Duodenal mucosa (tissue), 2 donors: ENCODE results near the gene FLYWCH1.
A peak's percentile ranks its signal among the peaks of the same experiment; 100 is the strongest.

ENCODE experiments used
- H3K27ac ChIP-seq: one replicate; pipeline ENCODE4 v1.7.0; 2013; ENCODE audit warnings: low read depth, low read length
- H3K27me3 ChIP-seq, 2 donors: one replicate each; pipeline ENCODE4 v1.7.0; 2013; ENCODE audit warnings: low read length in 2 of 2, control low read depth in 1 of 2; ENCODE audit not compliant: insufficient read depth in 2 of 2, control insufficient read depth in 1 of 2
- H3K36me3 ChIP-seq, 2 donors: one replicate each; pipeline ENCODE4 v1.7.0; 2013; ENCODE audit warnings: low read length in 2 of 2, control low read depth in 1 of 2; ENCODE audit not compliant: insufficient read depth in 2 of 2, control insufficient read depth in 1 of 2
- H3K4me1 ChIP-seq, 2 donors: one replicate each; pipeline ENCODE4 v1.7.0; 2013; ENCODE audit warnings: low read length in 2 of 2, control low read depth in 1 of 2; ENCODE audit not compliant: insufficient read depth in 2 of 2, control insufficient read depth in 1 of 2
- H3K4me3 ChIP-seq, 2 donors: one replicate each; pipeline ENCODE4 v1.7.0; 2013; ENCODE audit warnings: low read length in 2 of 2, low read depth in 1 of 2
- H3K9ac ChIP-seq, 2 donors: one replicate each; pipeline ENCODE4 v1.7.0; 2013; ENCODE audit warnings: low read length in 2 of 2, low read depth in 1 of 2
- H3K9me3 ChIP-seq, 2 donors: one replicate each; pipeline ENCODE4 v1.7.0; 2013; ENCODE audit warnings: low read length in 2 of 2, control low read depth in 1 of 2; ENCODE audit not compliant: control insufficient read depth in 1 of 2

FLYWCH1 gene

GRCh38 chr16:2911638-2912329 is at the start of gene FLYWCH1:
Gene FLYWCH1 (plus strand): TSS chr16:2911931. CDS start chr16:2929686, 17,755 bp downstream.
- Histone ChIP-seq H3K9ac (peak within 1 kb of the TSS; percentile 68 to 76), H3K27ac (peak within 1 kb of the TSS; percentile 46), H3K27me3 (no peaks in the 10 kb centered on the region), H3K4me1 (peaks cover 6 to 7% of the 10 kb centered on the region in 2 donors), H3K36me3 (peaks cover 0 to 9% of the 10 kb centered on the region in 2 donors), H3K4me3 (peak within 1 kb of the TSS; percentile 80 to 88), H3K9me3 (no peaks in the 10 kb centered on the region)

GRCh38 chr16:2865651-2866050 is 46.1 kb upstream of the FLYWCH1 start:
- Histone ChIP-seq H3K9ac (no peak overlapping the region), H3K27me3 (peaks cover 0 to 4% of the 10 kb centered on the region in 2 donors), H3K27ac (no peak overlapping the region), H3K4me3 (no peak overlapping the region), H3K36me3 (no peaks in the 10 kb centered on the region), H3K4me1 (peaks cover 4 to 5% of the 10 kb centered on the region in 2 donors), H3K9me3 (peaks cover 0 to 5% of the 10 kb centered on the region in 2 donors)

- Histone ChIP-seq H3K27ac (no peak overlapping the region), H3K36me3 (no peaks in the 10 kb centered on the region)
Measured at GRCh38 chr16:2866431-2866830, 45.3 kb upstream of the FLYWCH1 start.

GRCh38 chr16:2867661-2867986 is 44.1 kb upstream of the FLYWCH1 start:
- Histone ChIP-seq H3K27ac (peak overlapping the region; percentile 93), H3K36me3 (no peaks in the 10 kb centered on the region), H3K4me3 (peak overlapping the region; percentile 63 to 86), H3K27me3 (peaks cover 0 to 4% of the 10 kb centered on the region in 2 donors), H3K9ac (peak overlapping the region; percentile 51 to 71), H3K4me1 (peaks cover 4 to 5% of the 10 kb centered on the region in 2 donors), H3K9me3 (no peaks in the 10 kb centered on the region)

More at GRCh38 chr16:2866431-2866830, 45.3 kb upstream of the FLYWCH1 start:
- peaks cover 4 to 5% of the 10 kb centered on the region in 2 donors for H3K4me1 ChIP-seq
- no peak overlapping the region for H3K9ac ChIP-seq
- H3K27me3 ChIP-seq = peaks cover 0 to 4% of the 10 kb centered on the region in 2 donors
- H3K9me3 ChIP-seq = no peaks in the 10 kb centered on the region
- H3K4me3 ChIP-seq = no peak overlapping the region

- Histone ChIP-seq H3K36me3 (no peaks in the 10 kb centered on the region), H3K9me3 (no peaks in the 10 kb centered on the region), H3K4me1 (peaks cover 4 to 5% of the 10 kb centered on the region in 2 donors), H3K27ac (peak overlapping the region; percentile 93), H3K9ac (peak overlapping the region; percentile 51 to 71), H3K4me3 (peak overlapping the region; percentile 63 to 86), H3K27me3 (peaks cover 0 to 4% of the 10 kb centered on the region in 2 donors)
Measured at GRCh38 chr16:2867987-2868789, 43.5 kb upstream of the FLYWCH1 start.

- peaks cover 10% of the 10 kb centered on the region in 2 donors for H3K4me1 ChIP-seq
- H3K36me3 ChIP-seq = no peaks in the 10 kb centered on the region
- H3K27ac ChIP-seq = no peak overlapping the region
- H3K9me3 ChIP-seq = no peaks in the 10 kb centered on the region
- no peak overlapping the region for H3K9ac ChIP-seq
- no peak overlapping the region for H3K4me3 ChIP-seq
- H3K27me3 ChIP-seq = no peaks in the 10 kb centered on the region
Measured at GRCh38 chr16:2871926-2872325, 39.8 kb upstream of the FLYWCH1 start.

GRCh38 chr16:2874032-2874911 is 37.5 kb upstream of the FLYWCH1 start:
- H3K4me3 ChIP-seq = no peak overlapping the region
- H3K4me1 ChIP-seq = peaks cover 5 to 6% of the 10 kb centered on the region in 2 donors
- no peaks in the 10 kb centered on the region for H3K36me3 ChIP-seq
- H3K27me3 ChIP-seq = no peaks in the 10 kb centered on the region
- H3K9ac ChIP-seq = no peak overlapping the region
- no peaks in the 10 kb centered on the region for H3K9me3 ChIP-seq
- no peak overlapping the region for H3K27ac ChIP-seq

- no peak overlapping the region for H3K9ac ChIP-seq
- H3K36me3 ChIP-seq = no peaks in the 10 kb centered on the region
- peaks cover 5 to 6% of the 10 kb centered on the region in 2 donors for H3K4me1 ChIP-seq
- H3K27me3 ChIP-seq = no peaks in the 10 kb centered on the region
- no peak overlapping the region for H3K4me3 ChIP-seq
- no peaks in the 10 kb centered on the region for H3K9me3 ChIP-seq
- H3K27ac ChIP-seq = no peak overlapping the region
Measured at GRCh38 chr16:2874912-2875362, 36.8 kb upstream of the FLYWCH1 start.

- Histone ChIP-seq H3K27me3 (no peaks in the 10 kb centered on the region), H3K4me3 (no peak overlapping the region)
Measured at GRCh38 chr16:2879854-2880508, 31.8 kb upstream of the FLYWCH1 start.

More at GRCh38 chr16:2879854-2880508, 31.8 kb upstream of the FLYWCH1 start:
- Histone ChIP-seq H3K9ac (no peak overlapping the region), H3K36me3 (no peaks in the 10 kb centered on the region), H3K27ac (no peak overlapping the region), H3K9me3 (no peaks in the 10 kb centered on the region), H3K4me1 (peaks cover 0 to 10% of the 10 kb centered on the region in 2 donors)
